Body of pancreas (tissue), 4 donors: Measurements from ENCODE around the gene SULT6B1. TPM values are rescaled to one million over a fixed set of nuclear protein-coding genes. Genes with fewer than 3 reads are reported as not detected.
A peak's percentile ranks its signal among the peaks of the same experiment; 100 is the strongest.

Source experiments
- ATAC-seq: fragments of 150-250 bp; one replicate; pipeline ENCODE4 v1.9.1; 2016
- DNase-seq, 4 donors: peaks; one replicate each; pipeline ENCODE4 v3.0.0-alpha.2; 2019
- H3K27ac ChIP-seq, 4 donors: fragments of 200-600 bp; sonication (generic); 1 replicate in 3 of 4; 2 replicates in 1 of 4; pipeline versions ENCODE4 v1.5.1 to v1.6.1; 2016 to 2019; ENCODE audit warnings: mild to moderate bottlenecking in 1 of 4, mixed read lengths in 1 of 4, moderate library complexity in 1 of 4
- H3K27me3 ChIP-seq, 2 donors: fragments of 200-600 bp; sonication (generic); one replicate each; pipeline ENCODE4 v1.6.0; 2016; ENCODE audit warnings: mild to moderate bottlenecking in 1 of 2
- H3K36me3 ChIP-seq, 2 donors: fragments of 200-600 bp; sonication (generic); replicated peaks in 1 of 2; 2 replicates each; pipeline ENCODE4 v1.5.1; 2016; ENCODE audit warnings: low read depth in 2 of 2; ENCODE audit not compliant: insufficient read depth in 1 of 2
- H3K4me1 ChIP-seq: fragments of 200-600 bp; sonication (generic); one replicate; pipeline ENCODE4 v1.6.0; 2016
- H3K4me3 ChIP-seq, 2 donors: fragments of 200-600 bp; sonication (generic); 1 replicate in 1 of 2; 2 replicates in 1 of 2; pipeline ENCODE4 v1.5.1; 2016 to 2019
- H3K9me3 ChIP-seq, 3 donors: fragments of 200-600 bp; sonication (generic); 1 replicate in 2 of 3; 2 replicates in 1 of 3; pipeline ENCODE4 v1.5.1; 2016
- CTCF ChIP-seq, 7 experiments: fragments of 450-650 bp in 4 of 7; fragments of 200-600 bp in 3 of 7; sonication (generic) in 3 of 7; IDR thresholded peaks; one replicate each; pipeline ENCODE4 v1.5.1; 2016 to 2019; ENCODE audit warnings: antibody characterized with exemption in 7 of 7
- POLR2A ChIP-seq, 3 donors: fragments of 450-650 bp; IDR thresholded peaks; one replicate each; pipeline ENCODE4 v1.6.1; 2016; ENCODE audit warnings: antibody characterized with exemption in 3 of 3, mild to moderate bottlenecking in 2 of 3
- WGBS, 2 donors: methylation state at CpG; one replicate each; pipeline ENCODE4 v1.1.5; 2017; 5-methylcytosine and 5-hydroxymethylcytosine counted together
- intact Hi-C: fragments of 100-400 bp; cut with DNase I; formaldehyde crosslinking; loops from one replicate; pipeline ENCODE4 v1.15.1; 2023
- total RNA-seq, 2 donors: library from RNA; depleted of rRNA; stranded (reverse); fragments of >200 nt; gene quantifications; one replicate each; pipeline ENCODE4 v1.1.0, GENCODE V29; 2016

SULT6B1 gene
- total RNA-seq, 2 donors from 2014 or later = not detected

- TF ChIP-seq POLR2A (IDR thresholded peaks at IDR 0.05) = no peak
- TF ChIP-seq CTCF (IDR thresholded peaks at IDR 0.05) = no peak
- Histone ChIP-seq H3K36me3 (no peaks in the 10 kb centered on the region), H3K27me3 (no peaks in the 10 kb centered on the region), H3K27ac (no peak overlapping the region), H3K9me3 (no peaks in the 10 kb centered on the region), H3K4me1 (no peaks in the 10 kb centered on the region), H3K4me3 (no peak overlapping the region)
- 72 to 81% methylated on average over 3 of the region's 3 CpGs for WGBS, 2 donors
- DNase-seq (no peak), ATAC-seq (no peak)
- intact Hi-C loops = no loop called here
Measured at GRCh38 chr2:37167636-37168180, 20.8 kb downstream of the SULT6B1 start.

- no peak for DNase-seq
- Histone ChIP-seq H3K36me3 (no peaks in the 10 kb centered on the region), H3K4me3 (no peak overlapping the region), H3K9me3 (no peaks in the 10 kb centered on the region), H3K4me1 (no peaks in the 10 kb centered on the region), H3K27ac (no peak overlapping the region), H3K27me3 (no peaks in the 10 kb centered on the region)
- WGBS, 2 donors = 65 to 74% methylated on average over 1 of the region's 1 CpG
- ATAC-seq = no peak
- no peak for TF ChIP-seq POLR2A (IDR thresholded peaks at IDR 0.05)
- TF ChIP-seq CTCF (IDR thresholded peaks at IDR 0.05) = no peak
- intact Hi-C loops = no loop called here
Measured at GRCh38 chr2:37164757-37165156, 23.7 kb downstream of the SULT6B1 start.

- WGBS, 2 donors = 9 to 32% methylated on average over 14 to 52 of the region's 55 CpGs
- no peaks in the 10 kb centered on the region for H3K9me3 ChIP-seq
- DNase-seq = peak; percentile 82 to 90 (median 88)
- no peaks in the 10 kb centered on the region for H3K27me3 ChIP-seq
- intact Hi-C loops = no loop called here
- no peaks in the 10 kb centered on the region for H3K36me3 ChIP-seq
- peak within 1 kb of the TSS; percentile 57 to 65 for H3K4me3 ChIP-seq
- TF ChIP-seq CTCF (IDR thresholded peaks at IDR 0.05) (no peak), POLR2A (IDR thresholded peaks at IDR 0.05) (peak in 2 of 3 donors; percentile 45 to 50)
- H3K4me1 ChIP-seq = peaks cover 20% of the 10 kb centered on the region
- peak within 1 kb of the TSS; percentile 85 to 97 (median 88) for H3K27ac ChIP-seq
- peak; percentile 94 for ATAC-seq
Measured at GRCh38 chr2:37156857-37157714, 31.4 kb downstream of the SULT6B1 start, which contains the start of gene EIF2AK2. EIF2AK2 (minus strand) TSS chr2:37156980; CDS start chr2:37147806, 9,174 bp downstream.

GRCh38 chr2:37156071-37156856 lies 32.2 kb downstream of the SULT6B1 start:
- Histone ChIP-seq H3K4me3 (peak overlapping the region; percentile 57 to 65), H3K9me3 (no peaks in the 10 kb centered on the region), H3K4me1 (peaks cover 20% of the 10 kb centered on the region), H3K27me3 (no peaks in the 10 kb centered on the region), H3K27ac (peak overlapping the region; percentile 85 to 97 (median 88)), H3K36me3 (no peaks in the 10 kb centered on the region)
- peak; percentile 52 to 68 (median 61) for DNase-seq
- peak; percentile 61 for ATAC-seq
- TF ChIP-seq POLR2A (IDR thresholded peaks at IDR 0.05) (peak; percentile 20 to 51 (median 39)), CTCF (IDR thresholded peaks at IDR 0.05) (no peak)
- intact Hi-C loops = no loop called here
- 0% methylated on average over 16 to 27 of the region's 27 CpGs for WGBS, 2 donors
